Pons (tissue), 1 donor: ENCODE data around the gene GPR18.
"Not testable (repeated sequence)": the region's sequence is repeated elsewhere in the genome, so short reads cannot be mapped to it uniquely, and the experiment has no call there.

Source experiments
- DNase-seq: peaks from one replicate; pipeline ENCODE4 v3.0.0-alpha.2; 2016; ENCODE audit warnings: low spot score

GPR18 gene

DNA sequence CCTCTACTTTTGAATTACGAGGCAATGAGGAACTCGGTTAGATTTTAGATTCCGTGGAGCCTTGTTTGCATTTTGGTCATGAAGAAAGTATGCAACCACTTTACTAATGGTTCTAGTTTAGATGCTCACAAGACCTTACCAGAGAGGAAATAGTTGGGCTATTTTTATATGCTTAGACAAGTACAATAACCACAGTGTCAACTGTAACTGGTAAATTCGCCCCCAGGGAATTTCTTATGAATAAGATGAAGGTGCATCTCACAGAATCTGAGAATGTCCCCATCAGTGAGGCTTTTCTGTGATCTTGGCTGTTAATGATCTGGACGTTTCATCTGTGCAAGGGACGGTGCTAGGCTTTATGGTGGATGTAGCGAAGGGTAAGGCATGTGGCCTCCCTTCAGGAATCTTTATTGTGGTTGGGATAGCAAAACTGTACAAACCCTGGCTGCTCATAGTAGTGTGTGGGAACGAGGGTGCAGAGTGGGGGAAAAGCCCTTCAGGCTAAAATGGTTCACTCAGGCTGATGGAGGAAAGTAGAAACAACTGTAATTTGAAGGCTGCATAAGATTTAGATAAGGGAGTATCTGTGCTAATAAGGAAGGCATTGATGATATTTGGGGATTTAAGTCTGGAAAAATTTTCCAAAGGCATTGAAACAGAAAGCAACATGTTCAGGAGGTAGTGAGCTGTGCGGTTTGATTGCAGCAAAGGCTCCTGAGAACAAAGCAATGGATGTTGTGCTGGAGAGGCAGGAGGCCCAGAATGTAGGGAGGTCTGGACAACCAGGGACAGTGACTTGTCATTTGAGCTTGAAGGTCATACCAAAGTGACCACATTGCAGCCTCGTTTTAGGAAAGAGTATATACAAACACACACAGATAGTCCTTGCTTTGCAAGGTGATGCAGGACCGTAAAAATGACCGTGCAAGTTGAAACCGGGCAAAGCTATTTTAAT is 29.2 kb downstream of the GPR18 start:
- DNase-seq, result no peak

DNA sequence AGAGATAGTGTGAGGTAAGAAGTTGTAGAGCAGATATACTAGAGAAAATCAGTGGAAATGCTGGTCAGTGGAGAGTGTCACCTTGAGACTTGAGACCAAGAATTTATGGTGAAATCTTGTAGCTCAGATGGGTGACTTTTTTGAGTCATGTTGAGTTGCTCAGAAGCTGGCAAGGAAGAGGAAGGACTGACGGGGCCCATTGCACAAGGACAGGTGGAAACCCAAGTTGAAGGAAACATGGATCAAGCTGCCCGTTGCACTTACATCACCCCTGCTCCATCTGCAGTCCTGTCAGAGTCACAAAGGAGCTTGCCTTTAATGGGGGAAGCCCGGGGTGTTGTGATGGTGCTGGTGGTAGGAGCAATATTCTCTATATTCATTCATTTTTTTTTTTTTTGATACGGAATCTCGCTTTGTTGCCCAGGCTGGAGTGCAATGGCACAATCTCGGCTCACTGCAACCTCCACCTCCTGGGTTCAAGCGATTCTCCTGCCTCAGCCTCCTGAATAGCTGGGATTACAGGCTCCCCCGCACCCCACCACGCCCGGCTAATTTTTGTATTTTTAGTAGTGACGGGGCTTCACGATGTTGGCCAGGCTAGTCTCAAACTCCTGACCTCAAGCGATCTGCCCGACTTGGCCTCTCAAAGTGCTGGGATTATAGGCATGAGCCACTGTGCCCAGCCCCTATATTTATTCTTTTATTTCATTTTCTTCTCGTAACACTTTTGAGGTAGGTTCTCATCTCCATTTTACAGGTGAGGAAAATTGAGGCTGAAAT is 30.1 kb downstream of the GPR18 start:
- no peak for DNase-seq

- DNase-seq, result no peak
Measured at GRCh38 chr13:99227331-99227900, 30.8 kb downstream of the GPR18 start.

DNA sequence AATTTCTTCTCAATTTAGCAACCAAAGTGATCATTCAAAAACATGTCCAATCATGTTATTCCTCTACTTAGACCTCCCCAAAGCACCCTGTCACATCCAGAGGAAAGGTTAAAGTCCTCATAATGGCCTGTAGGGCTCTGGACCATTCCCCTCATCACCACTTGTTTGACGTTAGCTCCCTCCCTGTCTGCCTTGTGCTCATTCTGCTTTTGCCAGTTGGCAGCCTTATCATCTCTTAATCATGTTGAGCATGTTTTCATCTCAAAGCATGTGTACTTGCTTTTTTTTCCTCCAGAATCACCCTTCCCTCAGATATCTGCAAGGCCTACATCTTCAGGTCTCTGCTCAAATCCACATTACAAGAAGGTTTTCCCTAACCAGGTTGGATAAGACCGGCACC is 31.7 kb downstream of the GPR18 start:
- no peak for DNase-seq

DNA sequence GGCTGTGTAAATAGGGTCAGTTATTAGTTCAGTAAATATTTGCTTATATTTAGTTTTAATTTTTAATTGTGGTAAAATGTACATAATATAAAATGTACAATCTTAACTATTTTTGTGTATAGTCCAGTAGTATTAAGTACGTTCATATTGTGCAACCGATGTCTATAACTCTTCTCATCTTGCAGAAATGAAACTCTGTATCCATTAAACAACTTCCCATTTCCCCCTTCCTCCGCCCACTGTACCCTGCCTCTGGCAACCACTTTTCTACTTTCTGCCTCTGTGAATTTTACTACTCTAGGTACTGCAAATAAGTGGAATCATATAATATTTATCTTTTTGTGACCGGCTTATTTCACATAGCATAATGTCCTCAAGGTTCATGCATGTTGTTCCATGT is 33.1 kb downstream of the GPR18 start:
- DNase-seq, result no peak

- no peak for DNase-seq
Measured at GRCh38 chr13:99224021-99224420, 34.2 kb downstream of the GPR18 start.

GRCh38 chr13:99223587-99223986 is 34.6 kb downstream of the GPR18 start:
- no peak for DNase-seq

- DNase-seq, result no peak
Measured at GRCh38 chr13:99221567-99222239, 36.5 kb downstream of the GPR18 start.

DNA sequence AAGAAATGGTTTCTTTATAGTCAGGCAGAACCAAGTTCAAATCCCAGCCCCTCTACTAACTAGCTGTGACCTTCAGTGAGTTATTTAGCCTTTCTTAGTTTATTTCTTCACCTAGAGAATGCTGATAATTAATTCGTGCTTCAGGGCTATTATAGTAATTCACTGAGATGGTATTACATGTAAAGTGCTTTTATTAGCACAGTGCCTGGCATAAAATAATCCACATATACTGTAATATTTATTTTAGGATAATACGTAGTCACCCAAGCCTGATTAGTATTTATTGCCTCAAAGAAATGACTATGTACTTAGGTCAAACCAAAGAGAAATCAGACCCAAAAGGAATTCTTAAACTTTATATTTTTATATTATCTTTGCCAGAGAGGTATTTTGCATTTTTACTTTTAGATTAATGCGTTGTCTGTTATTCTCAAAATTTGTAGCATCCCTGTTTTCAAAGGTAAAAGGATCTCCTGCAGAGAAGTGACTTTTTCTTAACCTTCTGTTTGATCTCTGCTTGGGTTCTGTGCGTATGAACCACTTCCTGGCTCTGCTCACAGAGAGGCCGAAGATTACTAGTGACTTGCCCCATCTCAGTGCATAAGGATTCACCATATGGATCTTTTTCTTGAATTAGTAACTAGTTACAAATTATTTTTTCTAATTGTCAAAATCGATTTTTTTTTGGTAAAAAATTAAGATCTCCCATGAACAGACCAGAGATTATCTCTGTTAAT is 37.8 kb downstream of the GPR18 start:
- no peak for DNase-seq

DNA sequence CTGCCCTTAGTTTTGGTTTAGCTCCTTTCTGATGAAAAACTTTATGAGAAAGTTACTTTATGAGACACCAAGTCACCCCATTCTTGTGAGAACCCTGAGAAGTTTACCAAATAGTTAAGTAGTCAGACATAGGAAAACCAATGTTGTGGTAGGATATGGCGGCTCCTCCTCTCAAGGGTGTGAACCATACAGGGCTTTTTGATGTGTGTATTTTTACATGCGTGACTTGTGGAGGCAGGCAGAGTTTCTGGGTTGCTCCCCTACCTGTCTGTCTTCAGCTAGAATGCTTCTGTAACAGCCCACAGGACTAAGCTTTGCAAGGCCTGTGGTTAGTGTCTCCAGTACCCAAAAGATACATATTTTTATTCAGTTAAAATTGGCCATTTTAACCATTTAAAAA is 39.2 kb downstream of the GPR18 start:
- no peak for DNase-seq

GRCh38 chr13:99218545-99218944 is 39.6 kb downstream of the GPR18 start:
- peak; percentile 49 for DNase-seq

DNA sequence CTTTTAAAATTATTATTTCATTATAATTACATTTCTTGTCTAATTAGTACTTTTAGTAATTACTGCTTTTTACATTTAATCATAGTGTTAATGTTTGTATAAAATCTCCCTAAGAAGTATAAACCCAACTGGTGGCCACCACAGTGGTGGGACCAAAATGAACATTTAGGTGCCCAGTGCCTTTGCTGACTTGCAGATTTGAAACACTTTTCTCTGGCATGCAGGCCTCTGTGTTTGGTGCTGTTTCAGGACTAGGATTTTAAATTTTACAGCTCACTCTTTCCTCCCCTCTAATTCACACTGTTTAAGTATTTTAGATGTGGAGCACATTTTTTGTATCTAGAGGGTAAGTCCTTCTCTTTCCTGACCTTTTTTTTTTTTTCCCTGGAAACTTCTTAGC is 40.1 kb downstream of the GPR18 start:
- no peak for DNase-seq

GRCh38 chr13:99217461-99218110 is 40.6 kb downstream of the GPR18 start:
- no peak for DNase-seq

- no peak for DNase-seq
Measured at GRCh38 chr13:99215184-99215830, 42.9 kb downstream of the GPR18 start.

- no peak for DNase-seq
Measured at GRCh38 chr13:99214731-99215130, 43.4 kb downstream of the GPR18 start.

DNA sequence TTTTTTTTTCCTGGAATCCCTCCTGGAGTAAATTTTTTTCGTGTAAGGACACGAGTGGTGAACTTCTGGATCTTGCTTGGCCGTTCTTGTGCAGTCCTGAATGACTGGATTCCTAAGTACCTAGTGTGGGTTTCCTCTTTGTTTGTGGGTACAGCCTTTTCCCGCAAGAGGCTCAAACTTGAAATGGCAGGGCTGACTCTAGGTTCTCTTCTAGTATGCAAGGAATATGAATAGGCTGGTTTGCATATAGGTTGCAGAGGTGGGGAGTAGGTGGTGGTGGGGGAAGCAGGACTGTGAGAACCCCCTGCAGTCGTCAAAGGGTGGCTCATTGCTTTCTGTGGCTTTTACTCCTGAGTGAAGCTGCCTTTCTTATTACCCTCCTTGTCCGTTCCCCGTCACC is 43.9 kb downstream of the GPR18 start:
- DNase-seq, result no peak

DNA sequence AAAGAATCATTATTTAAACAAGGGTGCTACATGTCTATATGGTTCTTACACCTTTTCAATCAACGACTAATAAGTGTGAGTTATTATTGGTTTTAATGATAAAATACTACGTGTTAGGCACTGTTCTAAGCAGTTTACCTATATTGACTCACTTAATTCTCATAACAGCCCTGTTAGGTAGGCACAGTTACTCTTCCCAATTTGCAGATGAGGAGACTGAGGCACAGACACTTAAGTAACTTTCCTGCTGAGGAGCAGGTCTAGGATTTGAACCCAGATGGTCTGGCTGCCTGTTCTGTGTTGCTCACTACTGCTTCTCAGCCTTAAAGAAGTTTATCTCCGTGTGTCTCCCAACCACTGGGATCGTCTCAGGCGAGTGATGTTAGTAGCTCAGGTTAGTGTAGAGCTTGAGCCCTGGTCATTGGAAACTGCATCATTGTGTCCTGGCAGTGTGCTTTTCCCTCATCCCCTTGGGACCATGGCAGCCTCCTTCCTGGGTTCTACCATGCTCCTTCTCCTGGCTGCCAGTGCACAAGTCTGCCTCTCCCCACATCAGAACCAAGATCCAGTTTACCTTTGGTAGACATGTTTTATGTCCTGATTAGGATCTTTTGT is 46.7 kb downstream of the GPR18 start:
- DNase-seq, result no peak

DNA sequence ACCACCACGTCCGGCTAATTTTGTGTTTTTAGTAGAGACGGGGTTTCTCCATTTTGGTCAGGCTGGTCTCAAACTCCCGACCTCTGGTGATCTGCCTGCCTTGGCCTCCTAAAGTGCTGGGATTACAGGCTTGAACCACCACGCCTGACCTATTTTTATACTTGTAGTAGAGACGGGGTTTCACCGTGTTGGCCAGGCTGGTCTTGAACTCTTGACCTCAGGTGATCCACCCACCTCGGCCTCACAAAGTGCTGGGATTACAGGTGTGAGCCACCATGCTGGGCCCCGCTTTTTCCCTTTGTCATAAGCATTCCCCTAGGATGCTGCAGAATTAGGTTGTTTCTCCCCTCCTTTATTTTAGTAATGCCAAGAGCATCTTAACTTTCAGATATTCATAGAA is 47.6 kb downstream of the GPR18 start:
- DNase-seq, result not testable (repeated sequence)

DNA sequence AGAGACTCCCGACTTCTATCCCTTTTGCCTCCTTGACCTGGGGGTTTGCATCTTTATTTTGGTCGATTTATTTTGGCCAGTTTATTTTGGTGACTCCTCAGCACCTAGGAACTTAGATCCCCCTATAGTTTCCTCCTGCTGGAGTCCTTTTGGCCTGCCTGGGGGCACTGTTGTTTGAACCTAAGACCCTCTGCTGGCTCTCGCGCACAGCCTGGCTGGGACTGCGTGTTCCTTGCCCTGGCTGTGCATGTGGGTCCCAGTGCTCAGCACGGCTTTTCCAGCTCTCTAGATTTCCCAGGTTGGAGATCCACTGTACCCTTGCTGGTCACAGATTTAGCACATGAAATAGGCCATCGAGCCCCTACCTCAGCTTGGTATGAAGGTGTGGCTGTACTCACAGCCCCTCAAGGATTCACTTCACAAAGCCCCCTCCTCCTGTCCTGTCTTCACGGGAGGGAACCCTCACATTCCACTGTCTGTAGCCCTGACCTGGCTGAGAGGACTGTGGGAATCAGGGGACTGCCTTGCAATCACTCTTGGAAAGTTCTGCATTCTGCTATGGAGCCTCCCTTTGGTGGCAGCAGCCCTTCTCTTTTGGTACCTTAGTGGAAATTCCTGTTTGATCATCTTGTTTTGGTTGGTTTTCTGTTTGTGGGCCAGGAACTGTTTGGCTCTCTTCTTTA is 49.2 kb downstream of the GPR18 start:
- DNase-seq, result no peak
